Measurements from ENCODE around the gene PCDHAC2. TPM values are rescaled to one million over a fixed set of nuclear protein-coding genes. Genes with fewer than 3 reads are reported as not detected.

Gene PCDHAC2
- total RNA-seq, 4 donors from 2014 or later = 2.0 to 5.4 (median 3.4) TPM

DNA sequence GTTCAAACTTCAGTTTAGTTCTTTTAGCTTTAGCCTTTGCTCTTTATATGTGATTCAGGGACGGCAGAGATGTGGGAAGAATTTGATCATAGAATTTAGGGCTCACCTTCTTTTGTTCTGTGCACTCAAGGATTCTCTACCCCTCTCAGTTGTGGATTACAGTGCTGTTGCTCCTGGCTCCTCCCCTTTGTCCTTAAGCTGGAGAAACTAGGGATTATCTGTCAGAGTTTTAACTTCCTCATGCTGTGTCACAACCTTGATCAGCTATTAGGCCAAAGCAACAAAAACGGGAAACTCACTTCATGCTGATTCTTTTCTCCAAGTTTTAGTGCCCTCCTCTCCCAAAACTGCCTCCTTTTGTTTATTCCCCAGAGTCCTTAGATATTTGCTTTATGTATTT, 13.0 kb upstream of the PCDHAC2 start:
- no peak overlapping the region for H3K4me3 ChIP-seq (replicated peaks in 1 of 3)

DNA sequence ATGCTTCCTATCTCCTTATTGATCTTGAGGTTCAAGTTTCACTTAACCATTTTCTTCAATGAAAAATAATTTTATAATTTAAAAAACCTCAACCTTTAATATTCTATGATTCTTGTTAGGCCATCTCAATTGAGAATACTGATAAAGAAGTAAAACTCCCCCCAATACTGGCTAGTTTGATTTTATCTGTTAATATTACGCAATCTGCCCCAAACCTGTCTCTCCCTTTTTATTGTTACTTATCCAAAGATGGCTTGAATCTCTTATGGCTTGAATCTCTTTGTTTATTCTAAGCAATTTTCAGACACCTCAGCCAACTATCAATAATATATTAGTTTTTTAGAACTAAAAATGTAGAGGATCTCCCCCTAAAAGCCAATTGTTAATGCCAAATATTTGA, 4.1 kb upstream of the PCDHAC2 start:
- peaks cover 3 to 14% of the 10 kb centered on the region in 2 donors for H3K4me1 ChIP-seq

More for the DNA sequence above, 13.0 kb upstream of the PCDHAC2 start:
- Histone ChIP-seq H3K9me3 (no peaks in the 10 kb centered on the region), H3K4me1 (no peaks in the 10 kb centered on the region), H3K36me3 (no peaks in the 10 kb centered on the region), H3K27ac (no peak overlapping the region), H3K27me3 (no peaks in the 10 kb centered on the region)
- intact Hi-C loops (cut with DNase I) = no loop called here
- 50 to 62% methylated on average over 2 of the region's 2 CpGs for WGBS, 2 donors
- DNase-seq = no peak
- TF ChIP-seq POLR2A (IDR thresholded peaks at IDR 0.05) = no peak
- TF ChIP-seq, protein P1, sequence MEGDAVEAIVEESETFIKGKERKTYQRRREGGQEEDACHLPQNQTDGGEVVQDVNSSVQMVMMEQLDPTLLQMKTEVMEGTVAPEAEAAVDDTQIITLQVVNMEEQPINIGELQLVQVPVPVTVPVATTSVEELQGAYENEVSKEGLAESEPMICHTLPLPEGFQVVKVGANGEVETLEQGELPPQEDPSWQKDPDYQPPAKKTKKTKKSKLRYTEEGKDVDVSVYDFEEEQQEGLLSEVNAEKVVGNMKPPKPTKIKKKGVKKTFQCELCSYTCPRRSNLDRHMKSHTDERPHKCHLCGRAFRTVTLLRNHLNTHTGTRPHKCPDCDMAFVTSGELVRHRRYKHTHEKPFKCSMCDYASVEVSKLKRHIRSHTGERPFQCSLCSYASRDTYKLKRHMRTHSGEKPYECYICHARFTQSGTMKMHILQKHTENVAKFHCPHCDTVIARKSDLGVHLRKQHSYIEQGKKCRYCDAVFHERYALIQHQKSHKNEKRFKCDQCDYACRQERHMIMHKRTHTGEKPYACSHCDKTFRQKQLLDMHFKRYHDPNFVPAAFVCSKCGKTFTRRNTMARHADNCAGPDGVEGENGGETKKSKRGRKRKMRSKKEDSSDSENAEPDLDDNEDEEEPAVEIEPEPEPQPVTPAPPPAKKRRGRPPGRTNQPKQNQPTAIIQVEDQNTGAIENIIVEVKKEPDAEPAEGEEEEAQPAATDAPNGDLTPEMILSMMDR (IDR thresholded peaks at IDR 0.05) = no peak

DNA sequence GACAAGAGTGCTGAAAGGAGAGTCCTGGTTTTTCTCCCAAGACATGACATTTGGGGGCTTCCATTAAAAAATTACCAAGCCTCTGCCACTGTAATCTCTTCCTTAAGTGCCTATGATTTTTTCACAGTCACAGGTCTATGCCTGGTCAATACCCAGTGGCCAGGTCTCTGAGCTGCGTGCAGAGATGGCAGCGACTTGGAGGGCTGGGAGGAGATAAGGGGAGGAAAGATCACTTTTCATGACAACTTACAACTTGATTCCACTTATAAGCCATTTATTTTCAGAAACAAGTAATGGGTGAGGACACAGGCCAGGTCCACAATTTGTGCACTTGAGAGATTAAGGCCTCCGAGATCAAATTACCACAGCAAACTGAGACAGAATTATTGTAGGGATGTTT, 1.9 kb upstream of the PCDHAC2 start:
- H3K9me3 ChIP-seq = no peaks in the 10 kb centered on the region
- no peaks in the 10 kb centered on the region for H3K36me3 ChIP-seq
- no peaks in the 10 kb centered on the region for H3K27me3 ChIP-seq
- TF ChIP-seq POLR2A (IDR thresholded peaks at IDR 0.05) = no peak
- TF ChIP-seq, protein P1 (IDR thresholded peaks at IDR 0.05) = no peak
- peaks cover 8 to 16% of the 10 kb centered on the region in 2 donors for H3K4me1 ChIP-seq
- WGBS, 2 donors = 69 to 74% methylated on average over 3 of the region's 3 CpGs
- H3K4me3 ChIP-seq (replicated peaks in 1 of 3) = no peak overlapping the region
- no peak overlapping the region for H3K27ac ChIP-seq
- intact Hi-C loops (cut with DNase I) = no loop called here
- no peak for DNase-seq

More for the DNA sequence above, 4.1 kb upstream of the PCDHAC2 start:
- Histone ChIP-seq H3K27me3 (no peaks in the 10 kb centered on the region), H3K4me3 (replicated peaks in 1 of 3) (no peak overlapping the region), H3K36me3 (no peaks in the 10 kb centered on the region), H3K9me3 (no peaks in the 10 kb centered on the region), H3K27ac (no peak overlapping the region)
- TF ChIP-seq, protein P1 (IDR thresholded peaks at IDR 0.05) = no peak
- TF ChIP-seq POLR2A (IDR thresholded peaks at IDR 0.05) = no peak
- DNase-seq = no peak
- intact Hi-C loops (cut with DNase I) = no loop called here
- 93 to 96% methylated on average over 1 of the region's 1 CpG for WGBS, 2 donors

DNA sequence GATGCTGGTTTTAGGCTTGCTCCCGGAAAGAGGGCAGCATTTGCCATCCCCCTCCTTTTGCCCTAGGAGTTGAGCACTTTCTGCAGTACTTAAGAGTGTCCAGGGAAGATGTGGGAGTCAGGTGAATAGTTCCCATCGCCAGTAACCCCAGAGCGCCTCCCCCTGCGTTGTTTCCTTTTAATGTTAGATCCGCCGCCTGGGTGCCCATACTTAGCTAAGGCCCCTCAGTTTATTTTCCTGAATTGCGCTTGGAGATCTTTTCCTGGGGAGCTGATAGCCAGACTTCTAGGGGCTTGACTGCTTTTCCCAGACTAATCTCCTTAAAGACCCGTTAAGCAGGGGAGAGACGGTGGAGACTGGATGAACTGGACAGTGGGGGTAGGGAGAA, 377 bp upstream of the PCDHAC2 start:
- DNase-seq = no peak
- TF ChIP-seq, protein P1 (IDR thresholded peaks at IDR 0.05) = no peak
- no peak for TF ChIP-seq POLR2A (IDR thresholded peaks at IDR 0.05)
- H3K36me3 ChIP-seq = no peaks in the 10 kb centered on the region
- peak overlapping the region; percentile 10 to 53 (median 24) for H3K4me3 ChIP-seq (replicated peaks in 1 of 3)
- intact Hi-C loops (cut with DNase I) = no loop called here
- H3K27ac ChIP-seq = peak overlapping the region in 1 of 3 donors; percentile 62
- H3K27me3 ChIP-seq = no peaks in the 10 kb centered on the region
- H3K9me3 ChIP-seq = no peaks in the 10 kb centered on the region
- H3K4me1 ChIP-seq = peaks cover 8 to 16% of the 10 kb centered on the region in 2 donors
- WGBS, 2 donors = 0 to 6% methylated on average over 9 of the region's 9 CpGs

DNA sequence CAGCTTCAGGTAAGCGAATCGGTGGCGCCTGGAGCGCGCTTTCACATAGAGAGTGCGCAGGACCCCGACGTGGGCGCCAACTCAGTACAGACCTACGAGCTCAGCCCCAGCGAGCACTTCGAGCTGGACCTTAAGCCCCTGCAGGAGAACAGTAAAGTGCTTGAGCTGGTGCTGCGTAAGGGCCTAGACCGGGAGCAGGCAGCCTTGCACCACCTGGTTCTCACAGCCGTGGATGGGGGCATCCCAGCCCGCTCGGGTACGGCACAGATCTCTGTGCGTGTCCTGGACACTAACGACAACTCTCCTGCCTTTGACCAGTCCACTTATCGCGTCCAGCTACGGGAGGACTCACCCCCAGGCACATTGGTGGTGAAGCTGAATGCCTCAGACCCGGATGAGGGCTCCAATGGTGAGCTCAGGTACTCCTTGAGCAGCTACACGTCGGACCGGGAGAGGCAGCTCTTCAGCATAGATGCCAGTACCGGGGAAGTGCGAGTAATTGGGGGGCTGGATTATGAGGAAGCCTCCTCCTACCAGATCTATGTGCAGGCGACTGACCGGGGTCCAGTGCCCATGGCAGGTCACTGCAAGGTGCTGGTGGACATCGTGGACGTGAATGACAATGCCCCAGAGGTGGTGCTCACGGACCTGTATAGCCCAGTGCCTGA, 1.1 kb downstream of the PCDHAC2 start:
- DNase-seq = no peak
- TF ChIP-seq POLR2A (IDR thresholded peaks at IDR 0.05) = no peak
- H3K36me3 ChIP-seq = no peaks in the 10 kb centered on the region
- intact Hi-C loops (cut with DNase I) = no loop called here
- WGBS, 2 donors = 39 to 53% methylated on average over 14 to 18 of the region's 34 CpGs
- peak overlapping the region in 2 of 3 donors; percentile 24 to 53 for H3K4me3 ChIP-seq (replicated peaks in 1 of 3)
- H3K9me3 ChIP-seq = no peaks in the 10 kb centered on the region
- no peaks in the 10 kb centered on the region for H3K27me3 ChIP-seq
- no peak overlapping the region for H3K27ac ChIP-seq
- peaks cover 8 to 16% of the 10 kb centered on the region in 2 donors for H3K4me1 ChIP-seq

Measured in thyroid gland (tissue), 4 donors.